H1 (cell line): ENCODE data around the gene THOC6. TPM values are rescaled to one million over a fixed set of nuclear protein-coding genes. Genes with fewer than 3 reads are reported as not detected.

Source experiments
- CTCF ChIA-PET: fragments of 300-600 bp; sonication (Branson Sonifier 250); formaldehyde crosslinking; loops from one replicate; lab custom pipeline; 2021; ENCODE audit not compliant: partially characterized antibody; lab: Charles Lee
- POLR2A ChIA-PET: fragments of 300-600 bp; sonication (Branson Sonifier 250); formaldehyde crosslinking; loops from one replicate; lab custom pipeline; 2021; ENCODE audit warnings: inconsistent platforms; ENCODE audit not compliant: partially characterized antibody; lab: Charles Lee
- DNase-seq, 2 experiments: peaks; one replicate each; pipeline versions ENCODE4 v3.0.0 to v3.0.0-alpha.2; 2010 to 2022; ENCODE audit warnings: low spot score in 2 of 2, low read depth in 1 of 2, mixed read lengths in 1 of 2
- FAIRE-seq: peaks from 2 replicates; lab custom pipeline; 2011; peaks lifted over from hg19 to GRCh38; lab: Jason Lieb, UNC
- H2AFZ ChIP-seq: 2 replicates; pipeline ENCODE4 v1.8.1; 2012; ENCODE audit warnings: low read length, inconsistent platforms
- H2AK5ac ChIP-seq: 2 replicates; pipeline ENCODE4 v1.6.1; 2013; ENCODE audit warnings: low read depth, low read length
- H2BK120ac ChIP-seq: replicated peaks from 2 replicates; pipeline ENCODE3; 2013; ENCODE audit warnings: low read depth, low read length, inconsistent platforms
- H2BK12ac ChIP-seq: 2 replicates; pipeline ENCODE4 v1.6.1; 2013; ENCODE audit warnings: low read depth, low read length
- H2BK15ac ChIP-seq: 2 replicates; pipeline ENCODE4 v1.6.1; 2013; ENCODE audit warnings: low read length
- H2BK20ac ChIP-seq: 2 replicates; pipeline ENCODE4 v1.6.1; 2013; ENCODE audit warnings: low read length
- H2BK5ac ChIP-seq: 2 replicates; pipeline ENCODE4 v1.6.1; 2013; ENCODE audit warnings: low read depth, low read length
- H3K14ac ChIP-seq: 2 replicates; pipeline ENCODE4 v1.6.1; 2013; ENCODE audit warnings: inconsistent platforms; ENCODE audit not compliant: insufficient read length
- H3K18ac ChIP-seq: 2 replicates; pipeline ENCODE4 v1.6.1; 2013; ENCODE audit warnings: low read length; ENCODE audit errors: extremely low read depth
- H3K23ac ChIP-seq: 2 replicates; pipeline ENCODE4 v1.6.1; 2013; ENCODE audit warnings: inconsistent platforms; ENCODE audit not compliant: insufficient read length
- H3K23me2 ChIP-seq: 2 replicates; pipeline ENCODE4 v1.6.1; 2013; ENCODE audit warnings: low read depth, low read length
- H3K27ac ChIP-seq: 2 replicates; pipeline ENCODE4 v1.6.1; 2011; ENCODE audit warnings: low read depth, low read length, inconsistent platforms
- H3K27me3 ChIP-seq, 4 experiments: replicated peaks in 1 of 4; 1 replicate in 1 of 4; 2 replicates in 3 of 4; pipeline versions ENCODE4 v1.6.1 to v1.8.1; 2011 to 2013; ENCODE audit warnings: low read length in 3 of 4, mild to moderate bottlenecking in 3 of 4, inconsistent platforms in 2 of 4, mixed read lengths in 2 of 4, moderate library complexity in 1 of 4; ENCODE audit not compliant: control insufficient read depth in 3 of 4, insufficient read depth in 3 of 4; ENCODE audit errors: extremely low read depth in 1 of 4
- H3K36me3 ChIP-seq, 4 experiments: 2 replicates each; pipeline versions ENCODE4 v1.6.1 to v1.8.1; 2011 to 2013; ENCODE audit warnings: mild to moderate bottlenecking in 4 of 4, low read length in 3 of 4, moderate library complexity in 2 of 4, control low read depth in 1 of 4, inconsistent platforms in 1 of 4; ENCODE audit not compliant: insufficient read depth in 4 of 4, control insufficient read depth in 2 of 4
- H3K4ac ChIP-seq: replicated peaks from 2 replicates; pipeline ENCODE3; 2013; ENCODE audit warnings: low read length, low read depth, mixed read lengths, inconsistent platforms; ENCODE audit not compliant: insufficient read length
- H3K4me1 ChIP-seq, 4 experiments: replicated peaks in 1 of 4; 1 replicate in 1 of 4; 2 replicates in 3 of 4; pipeline versions ENCODE4 v1.6.1 to v1.8.1; 2011 to 2013; ENCODE audit warnings: low read length in 3 of 4, inconsistent platforms in 2 of 4, mixed read lengths in 1 of 4; ENCODE audit not compliant: insufficient read depth in 4 of 4, control insufficient read depth in 3 of 4
- H3K4me2 ChIP-seq, 2 experiments: 2 replicates each; pipeline versions ENCODE4 v1.6.1 to v1.8.1; 2011 to 2013; ENCODE audit warnings: low read depth in 2 of 2, low read length in 2 of 2, control low read depth in 1 of 2, inconsistent platforms in 1 of 2, mild to moderate bottlenecking in 1 of 2; ENCODE audit not compliant: insufficient read depth in 1 of 2
- H3K4me3 ChIP-seq, 4 experiments: fragments of 200-600, 300-600 bp in 1 of 4; sonication (generic), shearing (Covaris generic), sonication (Bioruptor Twin) in 1 of 4; 2 replicates each; pipeline versions ENCODE4 v1.5.1 to v1.8.1; 2011 to 2016; ENCODE audit warnings: low read length in 4 of 4, low read depth in 3 of 4, control low read depth in 2 of 4, inconsistent platforms in 2 of 4, mild to moderate bottlenecking in 2 of 4, mixed read lengths in 1 of 4, moderate library complexity in 1 of 4; ENCODE audit not compliant: insufficient read depth in 2 of 4; ENCODE audit errors: extremely low read depth in 1 of 4
- H3K56ac ChIP-seq: replicated peaks from 2 replicates; pipeline ENCODE3; 2013; ENCODE audit warnings: low read depth, mild to moderate bottlenecking, mixed read lengths, low read length, inconsistent platforms; ENCODE audit not compliant: insufficient read length
- H3K79me1 ChIP-seq: 2 replicates; pipeline ENCODE4 v1.6.1; 2013; ENCODE audit warnings: low read depth, low read length, control low read depth
- H3K79me2 ChIP-seq, 2 experiments: 2 replicates each; pipeline versions ENCODE4 v1.6.1 to v1.8.1; 2012 to 2013; ENCODE audit warnings: low read length in 2 of 2, mild to moderate bottlenecking in 2 of 2, inconsistent platforms in 1 of 2; ENCODE audit not compliant: insufficient read depth in 2 of 2, control insufficient read depth in 1 of 2
- H3K9ac ChIP-seq, 4 experiments: replicated peaks in 1 of 4; 1 replicate in 1 of 4; 2 replicates in 3 of 4; pipeline versions ENCODE4 v1.6.1 to v1.8.1; 2011 to 2013; ENCODE audit warnings: low read depth in 3 of 4, low read length in 3 of 4, control low read depth in 2 of 4, mild to moderate bottlenecking in 2 of 4, moderate library complexity in 2 of 4, inconsistent platforms in 1 of 4; ENCODE audit errors: extremely low read depth in 1 of 4
- H3K9me3 ChIP-seq, 2 experiments: 2 replicates each; pipeline versions ENCODE4 v1.6.1 to v1.8.1; 2012 to 2013; ENCODE audit warnings: mild to moderate bottlenecking in 2 of 2, moderate library complexity in 2 of 2, control low read depth in 1 of 2, inconsistent platforms in 1 of 2, low read depth in 1 of 2, low read length in 1 of 2, mixed read lengths in 1 of 2; ENCODE audit not compliant: insufficient read depth in 2 of 2
- H4K20me1 ChIP-seq, 2 experiments: replicated peaks in 1 of 2; 2 replicates each; pipeline versions ENCODE3 to v1.8.1; 2011 to 2013; ENCODE audit warnings: inconsistent platforms in 2 of 2, low read length in 2 of 2, mild to moderate bottlenecking in 1 of 2; ENCODE audit not compliant: insufficient read depth in 2 of 2, control insufficient read depth in 1 of 2
- H4K5ac ChIP-seq: 2 replicates; pipeline ENCODE4 v1.6.1; 2013; ENCODE audit warnings: low read length, low read depth, mixed read lengths, inconsistent platforms; ENCODE audit not compliant: insufficient read length
- H4K8ac ChIP-seq: 2 replicates; pipeline ENCODE4 v1.8.0; 2013; ENCODE audit warnings: mild to moderate bottlenecking, moderate library complexity, low read length, inconsistent platforms; ENCODE audit not compliant: insufficient read depth; ENCODE audit errors: extremely low read depth
- H4K91ac ChIP-seq: replicated peaks from 2 replicates; pipeline ENCODE3; 2013; ENCODE audit warnings: low read length, mixed read lengths, inconsistent platforms; ENCODE audit not compliant: insufficient read length
- ASH2L ChIP-seq: fragments of 200-600, 300-600 bp; sonication (generic); IDR thresholded peaks from one replicate; pipeline ENCODE4 v1.7.1; 2017; ENCODE audit warnings: low read length
- BRCA1 ChIP-seq: IDR thresholded peaks from 2 replicates; pipeline ENCODE4 v1.6.1; 2012; ENCODE audit warnings: low read depth, low read length, improper control_type of control experiment
- CHD1 ChIP-seq: IDR thresholded peaks from 2 replicates; pipeline ENCODE4 v1.6.1; 2012; ENCODE audit warnings: low read depth, low read length, improper control_type of control experiment
- MAFK ChIP-seq: IDR thresholded peaks from 2 replicates; pipeline ENCODE4 v1.6.1; 2012; ENCODE audit warnings: low read depth, mild to moderate bottlenecking, improper control_type of control experiment, low read length
- NRF1 ChIP-seq: IDR thresholded peaks from 2 replicates; pipeline ENCODE4 v1.6.1; 2011; ENCODE audit warnings: mild to moderate bottlenecking, low read depth, low read length, improper control_type of control experiment
- SAP30 ChIP-seq: fragments of 300-600 bp; sonication (generic); IDR thresholded peaks from 2 replicates; pipeline ENCODE4 v1.7.1; 2012; ENCODE audit warnings: low read length, moderate library complexity, mild to moderate bottlenecking, inconsistent platforms; ENCODE audit not compliant: insufficient read depth, insufficient replicate concordance
- SP4 ChIP-seq: IDR thresholded peaks from 2 replicates; pipeline ENCODE4 v1.6.1; 2012; ENCODE audit warnings: low read length, inconsistent platforms
- SRF ChIP-seq: IDR thresholded peaks from 2 replicates; pipeline ENCODE4 v1.6.1; 2011; ENCODE audit warnings: mild to moderate bottlenecking, low read depth, low read length, moderate library complexity
- WGBS, 2 experiments: shearing (Covaris generic) in 1 of 2; methylation state at CpG; one replicate each; pipeline versions ENCODE4 v1.1.6 to v1.1.7; 2013 to 2015; ENCODE audit warnings: low lambda C conversion rate in 2 of 2, mixed read lengths in 2 of 2, inconsistent platforms in 1 of 2, low coverage in 1 of 2, missing lambda C conversion rate in 1 of 2; ENCODE audit not compliant: insufficient replicate concordance in 2 of 2, insufficient coverage in 1 of 2, insufficient read length in 1 of 2; ENCODE audit errors: extremely low coverage in 1 of 2, missing lambda C conversion rate in 1 of 2; 5-methylcytosine and 5-hydroxymethylcytosine counted together
- polyA plus RNA-seq, 7 experiments: library from polyadenylated mRNA; depleted of rRNA in 3 of 7; stranded (reverse) in 5 of 7; unstranded in 2 of 7; fragments of >200 nt in 5 of 7; fragments of 200-250 nt in 2 of 7; gene quantifications; 1 replicate in 5 of 7; 2 replicates in 1 of 7; 4 replicates in 1 of 7; pipeline versions ENCODE4 v1.2.1 to v1.2.3, GENCODE V29; 2011 to 2013; ENCODE audit warnings: missing spikeins in 2 of 7, mixed read lengths in 2 of 7
- total RNA-seq: library from RNA; stranded (reverse); fragmentation: NEBNext Ultra II Directional; extraction: Animal tissue kit (Norgen Biotek cat#: 25700); gene quantifications from 2 replicates; pipeline ENCODE4 v1.2.1, GENCODE V29; 2021
- TF ChIP-seq, protein P1 (sequence below): IDR thresholded peaks from 2 replicates; pipeline ENCODE4 v1.6.1; 2011; ENCODE audit warnings: low read depth, mild to moderate bottlenecking, low read length; ENCODE audit not compliant: insufficient read depth
- TF ChIP-seq, protein P2 (sequence below): IDR thresholded peaks from 2 replicates; pipeline ENCODE4 v1.6.1; 2012; ENCODE audit warnings: inconsistent platforms

Gene THOC6
- total and polyA plus RNA-seq, 2 of the 8 experiments (the other 6 are each of a cell fraction or from before 2014, with no cell fraction given), result 78.5 to 111 TPM

DNA sequence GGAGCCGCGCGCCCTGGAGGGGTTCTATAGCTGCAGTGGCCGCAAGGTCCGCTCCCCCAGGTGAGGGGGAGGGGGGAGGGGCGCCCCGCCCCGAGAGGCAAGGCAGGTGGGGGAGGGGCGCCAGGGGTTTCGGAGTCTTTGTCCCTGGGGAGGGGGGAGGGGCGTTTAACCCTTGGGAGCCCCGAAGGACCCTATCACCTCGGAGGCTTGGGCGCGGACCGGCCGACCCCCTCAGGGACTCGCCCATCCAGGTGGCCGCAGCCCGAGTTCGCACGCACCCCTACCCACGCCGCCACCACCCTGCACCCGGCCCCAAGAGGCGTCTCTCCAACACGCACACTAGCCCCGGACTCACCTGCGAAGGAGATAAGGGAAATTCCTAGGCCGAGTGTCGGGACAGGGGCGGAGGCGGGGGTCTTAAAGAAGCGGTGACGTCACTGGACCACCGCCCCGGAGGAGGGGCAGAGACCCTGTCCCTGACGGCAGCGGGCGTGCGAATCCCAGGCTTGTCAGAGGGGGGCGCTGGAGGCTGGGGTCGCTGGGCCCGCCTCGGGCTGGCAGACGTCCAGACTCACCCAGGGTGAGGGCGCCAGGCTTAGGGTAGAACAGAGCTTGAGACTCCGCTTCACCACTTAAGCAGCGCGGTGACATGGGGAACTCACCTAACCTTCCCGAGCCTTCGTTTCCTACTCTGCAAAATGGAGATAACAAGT, 5.9 kb upstream of the THOC6 start, which contains the start of gene CLDN6:
Gene CLDN6 (minus strand): TSS at position 390 of the 713 bp plus-strand sequence. CDS start 2,162 bp downstream, outside the sequence.
- Histone ChIP-seq H3K79me2 (peaks cover 11 to 32% of the 10 kb centered on the region in 2 experiments), H3K79me1 (peaks cover 11% of the 10 kb centered on the region; the same call in 1 of the 2 replicates), H3K4ac (peak within 1 kb of the TSS; percentile 98), H3K36me3 (peaks cover 6 to 24% (median 12%) of the 10 kb centered on the region in 4 experiments; a peak in 7 of 8 replicates), H2BK15ac (peak within 1 kb of the TSS; percentile 88; the same call in 1 of the 2 replicates), H3K14ac (no peak within 1 kb of the TSS), H4K91ac (peak within 1 kb of the TSS; percentile 98), H2AFZ (no peak within 1 kb of the TSS), H4K20me1 (peaks cover 19 to 35% of the 10 kb centered on the region in 2 experiments), H3K4me3 (peak within 1 kb of the TSS; percentile 58 to 96 (median 92)), H3K4me1 (peaks cover 5 to 43% (median 37%) of the 10 kb centered on the region in 4 experiments), H3K27me3 (no peaks in the 10 kb centered on the region), H2AK5ac (no peak within 1 kb of the TSS), H3K23ac (no peak within 1 kb of the TSS), H2BK20ac (no peak within 1 kb of the TSS; the same call in 1 of the 2 replicates), H3K9me3 (no peaks in the 10 kb centered on the region), H3K4me2 (peak within 1 kb of the TSS; percentile 66 to 76), H2BK5ac (peak within 1 kb of the TSS; percentile 99), H3K27ac (peak within 1 kb of the TSS; percentile 96), H3K9ac (peak within 1 kb of the TSS; percentile 90 to 98 (median 97)), H2BK120ac (no peak within 1 kb of the TSS), H4K8ac (peak within 1 kb of the TSS; percentile 100), H3K23me2 (peaks cover 24% of the 10 kb centered on the region), H3K56ac (peak within 1 kb of the TSS; percentile 89), H4K5ac (peak within 1 kb of the TSS; percentile 96), H3K18ac (peak within 1 kb of the TSS; percentile 98), H2BK12ac (peak within 1 kb of the TSS; percentile 90)
- FAIRE-seq (peak; percentile 92), DNase-seq (peak; percentile 92 to 100)
- CTCF ChIA-PET, result interaction anchor here (0.6 to 23.8 kb wide), 18 partner anchors 13 to 111 kb away, joined by 3 to 639 read pairs (median 4); partner anchors contain the start of genes CLDN9, KREMEN2 and PKMYT1
- POLR2A ChIA-PET, result interaction anchor here (0.6 to 35.7 kb wide), 17 partner anchors 1 to 150 kb away, joined by 3 to 1808 read pairs (median 8); partner anchors contain the start of genes BICDL2, CLDN6, CLDN9 and HCFC1R1
- WGBS, 2 experiments, result 5% methylated on average over 34 of the region's 52 CpGs; no CpG with 5 or more reads in 1 of the 2 experiments
- TF ChIP-seq, protein P1, sequence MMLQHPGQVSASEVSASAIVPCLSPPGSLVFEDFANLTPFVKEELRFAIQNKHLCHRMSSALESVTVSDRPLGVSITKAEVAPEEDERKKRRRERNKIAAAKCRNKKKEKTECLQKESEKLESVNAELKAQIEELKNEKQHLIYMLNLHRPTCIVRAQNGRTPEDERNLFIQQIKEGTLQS, result no peak
- TF ChIP-seq SP4 (peak; percentile 85), MAFK (no peak), ASH2L (peak; percentile 68), BRCA1 (no peak), SAP30 (no peak), CHD1 (no peak), NRF1 (no peak; the same call in 1 of the 2 replicates), SRF (no peak)
- TF ChIP-seq, protein P2, sequence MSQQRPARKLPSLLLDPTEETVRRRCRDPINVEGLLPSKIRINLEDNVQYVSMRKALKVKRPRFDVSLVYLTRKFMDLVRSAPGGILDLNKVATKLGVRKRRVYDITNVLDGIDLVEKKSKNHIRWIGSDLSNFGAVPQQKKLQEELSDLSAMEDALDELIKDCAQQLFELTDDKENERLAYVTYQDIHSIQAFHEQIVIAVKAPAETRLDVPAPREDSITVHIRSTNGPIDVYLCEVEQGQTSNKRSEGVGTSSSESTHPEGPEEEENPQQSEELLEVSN, result no peak
